GM19023 (cell line): ENCODE results near the gene NUTF2.
"Not testable (repeated sequence)": the region's sequence is repeated elsewhere in the genome, so short reads cannot be mapped to it uniquely, and the experiment has no call there.

Experiments used
- ATAC-seq: cut with Tn5 transposase; IDR thresholded peaks from one replicate; pipeline ENCODE4 v1.9.1; 2021; ENCODE audit warnings: mild to moderate bottlenecking, moderate library complexity; ENCODE audit not compliant: unreplicated experiment

Gene NUTF2

GRCh38 chr16:67862623-67863583, 16.2 kb downstream of the NUTF2 start:
- ATAC-seq = no peak

- not testable (repeated sequence) for ATAC-seq
Measured at GRCh38 chr16:67864044-67864443, 17.3 kb downstream of the NUTF2 start.

- no peak for ATAC-seq
Measured at GRCh38 chr16:67864594-67864993, 17.9 kb downstream of the NUTF2 start.

- no peak for ATAC-seq
Measured at GRCh38 chr16:67865318-67865717, 18.6 kb downstream of the NUTF2 start.

GRCh38 chr16:67868290-67868689, 21.6 kb downstream of the NUTF2 start:
- ATAC-seq = no peak

- ATAC-seq = no peak
Measured at GRCh38 chr16:67869653-67870052, 22.9 kb downstream of the NUTF2 start.

GRCh38 chr16:67871256-67871655, 24.5 kb downstream of the NUTF2 start:
- ATAC-seq = no peak

- no peak for ATAC-seq
Measured at GRCh38 chr16:67872131-67872630, 25.4 kb downstream of the NUTF2 start.

GRCh38 chr16:67872631-67873434, 26.1 kb downstream of the NUTF2 start, which contains the start of gene EDC4:
EDC4 (plus strand) TSS chr16:67873052; CDS start chr16:67873262, 210 bp downstream.
- ATAC-seq = peak; percentile 77

GRCh38 chr16:67873435-67874370, 27.0 kb downstream of the NUTF2 start:
- ATAC-seq = no peak

- ATAC-seq = no peak
Measured at GRCh38 chr16:67874372-67874771, 27.6 kb downstream of the NUTF2 start.

- ATAC-seq = no peak
Measured at GRCh38 chr16:67877064-67877463, 30.3 kb downstream of the NUTF2 start.

- no peak for ATAC-seq
Measured at GRCh38 chr16:67878232-67878631, 31.5 kb downstream of the NUTF2 start.

GRCh38 chr16:67878846-67879245, 32.1 kb downstream of the NUTF2 start:
- no peak for ATAC-seq

- ATAC-seq = no peak
Measured at GRCh38 chr16:67879462-67879861, 32.7 kb downstream of the NUTF2 start.

- ATAC-seq = no peak
Measured at GRCh38 chr16:67879936-67880335, 33.2 kb downstream of the NUTF2 start.

- ATAC-seq = no peak
Measured at GRCh38 chr16:67880584-67880983, 33.9 kb downstream of the NUTF2 start.

- no peak for ATAC-seq
Measured at GRCh38 chr16:67881621-67882161, 35.0 kb downstream of the NUTF2 start.

- no peak for ATAC-seq
Measured at GRCh38 chr16:67882374-67883145, 35.8 kb downstream of the NUTF2 start.
